Astrocyte of the spinal cord (primary cell): Measurements from ENCODE around the gene MEGF10.

Experiments used
- DNase-seq: peaks from one replicate; pipeline ENCODE4 v3.0.0; 2011; ENCODE audit warnings: low read depth, low spot score
- H3K4me3 ChIP-seq: 2 replicates; pipeline ENCODE4 v1.5.1; 2011; ENCODE audit warnings: low read depth, mild to moderate bottlenecking, low read length, moderate library complexity
- CTCF ChIP-seq: IDR thresholded peaks from 2 replicates; pipeline ENCODE4 v1.5.1; 2012; ENCODE audit warnings: low read depth, mild to moderate bottlenecking, low read length, inconsistent platforms
- in situ Hi-C: cut with HindIII; loops from 2 replicates; pipeline ENCODE4 v1.10.0; 2017; ENCODE audit warnings: low sequenced_read_pairs

MEGF10 gene

GRCh38 chr5:127434588-127434987 is 144.0 kb downstream of the MEGF10 start:
- no peak for DNase-seq
- TF ChIP-seq CTCF: no peak
- in situ Hi-C loops: no loop called here
- H3K4me3 ChIP-seq: no peak overlapping the region

GRCh38 chr5:127435821-127436220 is 145.2 kb downstream of the MEGF10 start:
- TF ChIP-seq CTCF: no peak
- in situ Hi-C loops: no loop called here
- no peak overlapping the region for H3K4me3 ChIP-seq
- DNase-seq: no peak

- no peak for TF ChIP-seq CTCF
- no peak overlapping the region for H3K4me3 ChIP-seq
- no peak for DNase-seq
- in situ Hi-C loops: no loop called here
These were observed 149.0 kb downstream of the MEGF10 start for GRCh38 chr5:127439644-127440043.

GRCh38 chr5:127440831-127441230 is 150.2 kb downstream of the MEGF10 start:
- in situ Hi-C loops: no loop called here
- H3K4me3 ChIP-seq: no peak overlapping the region
- no peak for TF ChIP-seq CTCF
- peak; percentile 55 for DNase-seq

GRCh38 chr5:127441799-127442484 is 151.3 kb downstream of the MEGF10 start:
- DNase-seq: peak; percentile 42
- peak; percentile 15 for TF ChIP-seq CTCF
- H3K4me3 ChIP-seq: no peak overlapping the region
- in situ Hi-C loops: no loop called here

- no peak for TF ChIP-seq CTCF
- no peak overlapping the region for H3K4me3 ChIP-seq
- no peak for DNase-seq
- in situ Hi-C loops: no loop called here
These were observed 153.6 kb downstream of the MEGF10 start for GRCh38 chr5:127444171-127444570.
